GM19193 (cell line): ENCODE results near the gene FMNL1.

Experiments
- POLR2A ChIP-seq: IDR thresholded peaks from 4 replicates; pipeline ENCODE4 v1.6.1; 2011; ENCODE audit not compliant: insufficient read depth, insufficient read length; ENCODE audit errors: extremely low read depth

FMNL1 gene

GRCh38 chr17:45241328-45242028, 19.8 kb downstream of the FMNL1 start:
- no peak for TF ChIP-seq POLR2A

GRCh38 chr17:45242029-45242414, 20.3 kb downstream of the FMNL1 start:
- TF ChIP-seq POLR2A, result no peak

GRCh38 chr17:45243750-45244149, 22.1 kb downstream of the FMNL1 start:
- TF ChIP-seq POLR2A, result no peak

GRCh38 chr17:45244725-45245656, 23.3 kb downstream of the FMNL1 start:
- TF ChIP-seq POLR2A, result peak; percentile 13

GRCh38 chr17:45246338-45246737, 24.7 kb downstream of the FMNL1 start:
- TF ChIP-seq POLR2A, result no peak

GRCh38 chr17:45246861-45247428, 25.3 kb downstream of the FMNL1 start:
- no peak for TF ChIP-seq POLR2A

- TF ChIP-seq POLR2A, result peak; percentile 70
Observed at GRCh38 chr17:45247429-45248131, 25.9 kb downstream of the FMNL1 start.

GRCh38 chr17:45248132-45248957, 26.7 kb downstream of the FMNL1 start:
- no peak for TF ChIP-seq POLR2A

- TF ChIP-seq POLR2A, result no peak
Observed at GRCh38 chr17:45251931-45252330, 30.2 kb downstream of the FMNL1 start.

GRCh38 chr17:45253879-45254278, 32.2 kb downstream of the FMNL1 start:
- TF ChIP-seq POLR2A, result no peak

- TF ChIP-seq POLR2A, result no peak
Observed at GRCh38 chr17:45255358-45255757, 33.7 kb downstream of the FMNL1 start.

GRCh38 chr17:45256114-45256966, 34.7 kb downstream of the FMNL1 start:
- TF ChIP-seq POLR2A, result no peak

- no peak for TF ChIP-seq POLR2A
Observed at GRCh38 chr17:45257115-45257514, 35.4 kb downstream of the FMNL1 start.
